HG03378 (cell line): Measurements from ENCODE around the gene ADTRP.

Experiments used
- ATAC-seq: cut with Tn5 transposase; IDR thresholded peaks from one replicate; pipeline ENCODE4 v1.9.1; 2021; ENCODE audit warnings: mild to moderate bottlenecking, moderate library complexity; ENCODE audit not compliant: unreplicated experiment

Gene ADTRP

GRCh38 chr6:11665604-11666326 lies 112.8 kb downstream of the ADTRP start:
- ATAC-seq: no peak
